ENCODE data around the gene SBF2.

- TF ChIP-seq CTCF (IDR thresholded peaks at IDR 0.05; ENCODE audit: low read length): no peak
- TF ChIP-seq EZH2 (IDR thresholded peaks at IDR 0.05; ENCODE audit: borderline replicate concordance, low read length): no peak
Measured at GRCh38 chr11:10072142-10072541, 221.9 kb downstream of the SBF2 start.

All from OCI-LY1 (cell line).